Duodenal mucosa (tissue), 2 donors: ENCODE measurements around the gene MCEE.
A peak's percentile ranks its signal among the peaks of the same experiment; 100 is the strongest.
"Not testable (repeated sequence)": the region's sequence is repeated elsewhere in the genome, so short reads cannot be mapped to it uniquely, and the experiment has no call there.

Experiments
- H3K27ac ChIP-seq: one replicate; pipeline ENCODE4 v1.7.0; 2013; ENCODE audit warnings: low read depth, low read length
- H3K27me3 ChIP-seq, 2 donors: one replicate each; pipeline ENCODE4 v1.7.0; 2013; ENCODE audit warnings: low read length in 2 of 2, control low read depth in 1 of 2; ENCODE audit not compliant: insufficient read depth in 2 of 2, control insufficient read depth in 1 of 2
- H3K36me3 ChIP-seq, 2 donors: one replicate each; pipeline ENCODE4 v1.7.0; 2013; ENCODE audit warnings: low read length in 2 of 2, control low read depth in 1 of 2; ENCODE audit not compliant: insufficient read depth in 2 of 2, control insufficient read depth in 1 of 2
- H3K4me1 ChIP-seq, 2 donors: one replicate each; pipeline ENCODE4 v1.7.0; 2013; ENCODE audit warnings: low read length in 2 of 2, control low read depth in 1 of 2; ENCODE audit not compliant: insufficient read depth in 2 of 2, control insufficient read depth in 1 of 2
- H3K4me3 ChIP-seq, 2 donors: one replicate each; pipeline ENCODE4 v1.7.0; 2013; ENCODE audit warnings: low read length in 2 of 2, low read depth in 1 of 2
- H3K9ac ChIP-seq, 2 donors: one replicate each; pipeline ENCODE4 v1.7.0; 2013; ENCODE audit warnings: low read length in 2 of 2, low read depth in 1 of 2
- H3K9me3 ChIP-seq, 2 donors: one replicate each; pipeline ENCODE4 v1.7.0; 2013; ENCODE audit warnings: low read length in 2 of 2, control low read depth in 1 of 2; ENCODE audit not compliant: control insufficient read depth in 1 of 2

Gene MCEE

DNA sequence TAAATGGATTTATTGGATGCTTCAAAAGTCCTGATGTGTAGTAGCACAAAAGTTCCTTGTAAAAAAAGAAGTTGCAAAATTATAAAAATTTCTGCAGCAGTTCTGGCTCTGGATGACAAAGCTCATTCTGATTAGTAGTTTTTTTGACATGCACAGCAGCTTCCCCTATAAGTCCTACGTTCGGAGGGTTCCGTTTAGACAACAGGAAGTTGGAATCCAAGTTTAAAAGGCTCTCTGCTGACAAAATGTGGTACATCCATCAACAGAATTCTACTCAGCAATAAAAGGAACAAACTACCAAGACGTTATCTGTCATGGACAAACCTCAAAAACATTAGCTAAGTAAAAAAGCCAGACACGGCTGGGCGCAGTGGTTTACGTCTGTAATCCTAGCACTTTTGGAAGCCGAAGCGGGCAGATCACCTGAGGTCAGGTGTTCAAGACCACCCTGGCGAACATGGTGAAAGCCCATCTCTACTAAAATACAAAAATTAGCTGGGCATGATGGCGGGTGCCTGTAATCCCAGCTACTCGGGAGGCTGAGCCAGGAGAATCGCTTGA lies 46.2 kb downstream of the MCEE start:
- H3K9me3 ChIP-seq, H3K4me1 ChIP-seq, H3K36me3 ChIP-seq, H3K9ac ChIP-seq, H3K27me3 ChIP-seq, H3K4me3 ChIP-seq, H3K27ac ChIP-seq: not testable (repeated sequence)

DNA sequence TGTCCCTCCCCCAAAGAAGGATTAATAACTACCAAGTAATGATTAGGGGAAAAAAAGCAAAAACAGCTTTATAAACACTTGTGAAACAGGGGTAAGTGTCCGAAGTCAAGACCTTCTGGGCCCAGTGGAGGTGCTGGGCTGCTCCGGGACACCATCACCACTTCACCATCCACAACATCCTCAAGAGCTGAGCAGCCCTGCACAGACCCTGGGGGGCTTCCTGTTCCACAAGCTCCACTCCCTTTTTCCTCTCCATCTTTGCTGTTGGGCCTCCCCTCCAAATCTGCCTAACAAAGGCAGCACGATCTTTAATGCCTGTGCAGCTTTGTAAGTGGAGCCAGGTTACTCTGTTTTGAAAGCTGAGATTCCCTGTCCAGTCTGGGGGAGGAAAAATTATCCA lies 46.7 kb downstream of the MCEE start:
- not testable (repeated sequence) for H3K27ac ChIP-seq, H3K27me3 ChIP-seq, H3K9ac ChIP-seq, H3K9me3 ChIP-seq, H3K4me3 ChIP-seq, H3K4me1 ChIP-seq
- H3K36me3 ChIP-seq, result peaks cover 8 to 11% of the 10 kb centered on the region in 2 donors

DNA sequence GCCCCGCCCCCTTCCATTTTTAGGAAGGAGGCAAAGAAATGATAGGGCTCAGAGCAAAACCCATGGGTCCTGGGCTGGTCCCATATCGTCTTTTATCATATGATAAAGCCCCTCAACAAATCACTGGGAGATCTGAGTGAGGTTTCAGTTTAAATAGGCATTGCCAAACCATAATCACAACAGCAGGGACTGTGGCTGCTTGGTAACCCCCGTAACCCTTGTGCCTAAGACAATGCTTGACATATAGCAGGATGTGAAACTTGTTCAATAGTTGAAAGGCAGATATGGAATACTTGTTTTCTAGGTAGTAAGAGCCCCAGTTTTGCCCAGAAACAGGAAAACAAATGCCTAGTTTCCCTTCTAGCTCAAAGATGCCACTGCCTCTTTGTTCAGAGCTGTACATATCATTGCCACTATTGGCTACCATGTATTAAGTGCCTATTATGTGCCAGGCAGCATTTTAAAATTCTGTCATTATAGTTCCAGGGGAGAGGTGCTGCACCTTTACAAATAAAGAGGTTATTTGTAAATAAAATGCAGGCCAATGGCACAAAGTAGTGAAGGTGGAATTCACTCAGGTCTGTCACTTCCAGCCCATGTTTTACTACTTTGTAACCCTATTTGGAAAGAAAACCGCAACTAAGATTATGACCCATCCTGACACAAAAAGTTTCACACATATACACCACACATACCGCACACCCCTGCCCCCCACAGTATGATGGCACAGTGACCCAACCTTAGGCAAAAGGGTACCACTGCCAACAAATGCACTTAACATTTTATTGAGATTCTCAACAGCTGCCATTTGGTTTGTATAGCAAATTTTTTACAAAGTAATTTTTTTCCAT lies 47.4 kb downstream of the MCEE start:
- H3K9ac ChIP-seq, result no peak overlapping the region
- peaks cover 8 to 17% of the 10 kb centered on the region in 2 donors for H3K36me3 ChIP-seq
- no peaks in the 10 kb centered on the region for H3K4me1 ChIP-seq
- H3K9me3 ChIP-seq, result no peaks in the 10 kb centered on the region
- no peak overlapping the region for H3K27ac ChIP-seq
- no peak overlapping the region for H3K4me3 ChIP-seq
- H3K27me3 ChIP-seq, result no peaks in the 10 kb centered on the region

DNA sequence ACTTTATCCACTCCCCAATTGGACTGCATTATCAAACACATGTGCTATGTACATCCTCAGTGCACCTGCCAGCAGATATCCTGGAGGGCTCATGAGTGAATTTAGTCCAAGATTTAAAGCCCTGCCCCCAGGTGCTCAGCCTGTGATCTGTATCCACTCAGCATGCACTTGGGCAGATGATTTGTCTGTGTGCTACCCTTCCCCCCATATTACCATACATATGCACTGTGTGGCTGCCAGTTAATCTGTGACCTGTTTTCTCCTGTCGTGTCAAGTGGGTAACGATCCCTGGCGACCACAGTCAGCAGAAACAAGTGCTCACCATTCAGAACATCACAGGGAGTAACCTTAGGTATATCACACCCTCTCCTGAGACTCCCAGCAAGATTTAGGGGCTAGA lies 51.4 kb downstream of the MCEE start:
- Histone ChIP-seq H3K4me1 (no peaks in the 10 kb centered on the region), H3K9me3 (no peaks in the 10 kb centered on the region), H3K4me3 (no peak overlapping the region), H3K9ac (no peak overlapping the region), H3K27me3 (no peaks in the 10 kb centered on the region), H3K27ac (no peak overlapping the region), H3K36me3 (peaks cover 24 to 49% of the 10 kb centered on the region in 2 donors)

DNA sequence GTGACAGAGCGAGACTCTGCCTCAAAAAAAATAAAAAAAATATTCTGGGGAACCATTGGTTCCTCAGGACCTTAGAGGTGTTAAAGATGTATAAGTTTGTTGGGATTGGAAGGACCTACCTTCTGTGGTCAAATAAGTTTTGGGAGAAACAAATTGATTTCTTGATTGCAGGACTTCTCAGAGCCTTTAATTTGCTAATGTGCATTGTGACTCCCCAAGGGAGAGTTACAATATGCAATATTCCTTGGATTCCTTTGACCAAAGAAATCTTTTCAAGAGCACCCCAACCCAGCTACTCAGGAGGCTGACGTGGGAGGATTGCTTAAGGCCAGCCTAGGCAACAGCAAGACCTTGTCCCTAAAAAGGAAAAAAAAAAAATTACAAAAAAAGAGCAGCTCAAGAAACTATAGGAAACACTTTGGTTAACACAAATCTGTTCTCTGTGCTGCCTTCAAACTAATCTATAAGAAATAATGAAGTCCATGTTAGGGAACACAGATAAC lies 55.1 kb downstream of the MCEE start:
- no peak overlapping the region for H3K4me3 ChIP-seq
- no peak overlapping the region for H3K9ac ChIP-seq
- no peaks in the 10 kb centered on the region for H3K27me3 ChIP-seq
- H3K9me3 ChIP-seq, result no peaks in the 10 kb centered on the region
- peaks cover 0 to 23% of the 10 kb centered on the region in 2 donors for H3K4me1 ChIP-seq
- H3K36me3 ChIP-seq, result peaks cover 27 to 63% of the 10 kb centered on the region in 2 donors
- no peak overlapping the region for H3K27ac ChIP-seq

DNA sequence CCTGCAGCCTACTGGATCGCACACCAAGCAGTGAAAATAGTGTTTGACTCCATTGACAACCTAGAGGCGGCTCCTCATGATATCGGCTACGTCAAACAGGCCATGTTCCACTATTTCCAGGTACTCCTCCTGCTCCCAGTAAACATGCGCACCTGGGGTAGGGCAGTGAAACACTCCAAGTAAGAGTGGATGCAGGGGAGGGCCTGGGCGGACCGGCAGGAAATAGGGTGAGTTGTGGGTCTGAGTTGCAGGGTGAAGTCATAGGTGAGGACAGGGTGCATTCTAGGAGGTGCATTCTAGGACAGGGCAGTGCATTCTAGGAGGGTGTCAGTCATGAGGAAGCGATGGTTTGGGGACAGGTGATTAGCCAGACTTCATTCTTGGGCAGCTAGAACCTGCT lies 56.6 kb downstream of the MCEE start:
- Histone ChIP-seq H3K27ac (no peak overlapping the region), H3K4me3 (no peak overlapping the region), H3K9me3 (no peaks in the 10 kb centered on the region), H3K27me3 (no peaks in the 10 kb centered on the region), H3K9ac (no peak overlapping the region), H3K36me3 (peaks cover 20 to 53% of the 10 kb centered on the region in 2 donors), H3K4me1 (peaks cover 11 to 33% of the 10 kb centered on the region in 2 donors)

DNA sequence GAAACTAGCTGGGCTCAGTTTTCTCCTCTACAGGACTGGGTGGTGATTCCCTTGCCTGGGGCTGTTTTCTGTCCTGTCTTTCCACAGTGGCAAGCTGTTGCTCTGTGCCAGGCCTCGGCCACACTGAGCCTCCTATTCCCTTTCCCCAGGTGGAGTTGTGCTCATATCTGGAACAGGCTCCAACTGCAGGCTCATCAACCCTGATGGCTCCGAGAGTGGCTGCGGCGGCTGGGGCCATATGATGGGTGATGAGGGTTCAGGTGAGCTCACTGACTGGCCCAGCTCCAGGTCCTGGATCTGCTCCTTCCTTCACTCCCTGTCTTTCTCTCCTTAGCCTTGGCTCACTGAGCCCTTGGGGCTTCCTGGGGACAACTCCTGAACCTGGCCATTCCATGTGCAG lies 57.5 kb downstream of the MCEE start:
- H3K27me3 ChIP-seq, result no peaks in the 10 kb centered on the region
- H3K9ac ChIP-seq, result peak overlapping the region in 1 of 2 donors; percentile 2
- H3K4me3 ChIP-seq, result peak overlapping the region in 1 of 2 donors; percentile 19
- H3K4me1 ChIP-seq, result peaks cover 11 to 35% of the 10 kb centered on the region in 2 donors
- H3K27ac ChIP-seq, result no peak overlapping the region
- H3K36me3 ChIP-seq, result peaks cover 18 to 45% of the 10 kb centered on the region in 2 donors
- H3K9me3 ChIP-seq, result no peaks in the 10 kb centered on the region

DNA sequence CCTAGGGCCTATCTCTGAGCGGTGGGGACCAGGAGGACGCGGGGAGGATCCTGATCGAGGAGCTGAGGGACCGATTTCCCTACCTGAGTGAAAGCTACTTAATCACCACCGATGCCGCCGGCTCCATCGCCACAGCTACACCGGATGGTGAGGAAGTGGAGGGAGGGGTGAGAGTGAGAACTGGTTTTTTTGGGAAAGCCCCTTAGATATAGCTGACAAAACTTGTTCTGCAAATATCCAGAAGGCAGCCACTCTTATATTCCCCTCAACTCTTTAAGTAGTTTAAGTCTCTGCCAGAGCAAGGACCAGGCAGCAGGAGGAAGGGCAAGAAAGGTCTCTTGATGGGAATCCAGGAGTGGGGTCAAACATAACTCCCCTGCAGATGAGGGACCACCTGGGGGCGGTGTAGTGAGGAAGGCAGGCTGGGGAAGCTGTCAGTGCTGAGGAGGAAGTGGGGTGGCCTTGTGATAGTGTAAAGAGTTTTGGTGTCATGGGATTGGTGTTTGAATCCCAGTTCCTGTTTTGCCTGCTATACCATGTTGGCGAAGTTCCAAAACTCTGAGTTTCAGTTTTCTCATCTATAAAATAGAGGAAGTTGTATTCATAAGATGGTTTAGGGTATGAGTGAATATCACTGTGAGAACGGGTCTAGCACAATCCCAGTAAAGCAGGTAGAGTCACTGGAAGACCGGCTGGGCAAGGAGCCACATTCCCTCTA lies 58.2 kb downstream of the MCEE start:
- Histone ChIP-seq H3K4me3 (peak overlapping the region; percentile 3 to 19), H3K27me3 (no peaks in the 10 kb centered on the region), H3K27ac (peak overlapping the region; percentile 33), H3K4me1 (peaks cover 11 to 37% of the 10 kb centered on the region in 2 donors), H3K36me3 (peaks cover 16 to 38% of the 10 kb centered on the region in 2 donors), H3K9me3 (no peaks in the 10 kb centered on the region), H3K9ac (no peak overlapping the region)

DNA sequence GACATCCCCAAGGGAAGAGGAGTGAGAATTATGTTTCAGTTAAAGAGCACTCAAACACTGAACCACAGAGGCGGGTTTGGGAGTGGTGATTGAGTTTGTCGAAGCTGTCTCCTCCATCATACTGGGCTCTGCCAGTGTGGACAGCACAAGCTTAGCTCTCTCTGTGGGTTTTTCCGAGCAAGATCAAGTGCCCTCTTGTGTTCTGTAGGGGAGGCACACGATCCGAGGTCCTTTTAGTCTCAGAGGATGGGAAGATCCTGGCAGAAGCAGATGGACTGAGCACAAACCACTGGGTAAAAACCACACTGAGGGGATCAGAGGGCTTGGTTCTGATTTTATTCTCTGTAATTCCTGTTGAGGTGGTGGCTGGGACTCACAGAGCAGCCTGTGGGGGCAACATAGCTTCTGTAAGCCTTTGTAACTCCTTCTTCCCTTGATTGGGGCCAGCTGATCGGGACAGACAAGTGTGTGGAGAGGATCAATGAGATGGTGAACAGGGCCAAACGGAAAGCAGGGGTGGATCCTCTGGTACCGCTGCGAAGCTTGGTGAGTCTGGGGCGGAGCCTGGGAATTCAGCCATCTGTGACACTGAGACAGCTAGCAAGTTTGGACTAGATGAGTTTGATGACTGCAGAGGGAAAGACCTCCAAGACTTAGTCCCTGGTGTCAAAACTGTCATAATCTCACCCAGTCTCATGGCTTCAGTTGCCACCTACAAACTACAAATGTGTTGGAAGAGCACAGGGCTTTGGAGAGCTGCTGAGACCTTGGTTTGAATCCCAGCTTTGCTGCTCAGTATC lies 59.5 kb downstream of the MCEE start:
- Histone ChIP-seq H3K27ac (no peak overlapping the region), H3K4me1 (peaks cover 11 to 37% of the 10 kb centered on the region in 2 donors), H3K27me3 (no peaks in the 10 kb centered on the region), H3K9ac (peak overlapping the region; percentile 3 to 98), H3K9me3 (no peaks in the 10 kb centered on the region), H3K36me3 (peaks cover 10 to 25% of the 10 kb centered on the region in 2 donors), H3K4me3 (peak overlapping the region; percentile 8 to 11)
